IMR-90 (cell line): ENCODE measurements around the gene SMIM9. TPM values are rescaled to one million over a fixed set of nuclear protein-coding genes. Genes with fewer than 3 reads are reported as not detected.
"Not testable (repeated sequence)": the region's sequence is repeated elsewhere in the genome, so short reads cannot be mapped to it uniquely, and the experiment has no call there.

ENCODE experiments used
- ATAC-seq: fragments of 200-7000 bp; cut with Tn5 transposase; 2 replicates; pipeline ENCODE4 v1.9.1; 2020; ENCODE audit warnings: low read depth, mild to moderate bottlenecking, moderate library complexity
- BruUV-seq: library from RNA; stranded (reverse); fragments of 400-500 nt; replicated peaks from 2 replicates; lab custom pipeline; 2021; lab: Mats Ljungman, UMichigan
- CTCF ChIA-PET: fragments of 300-600 bp; formaldehyde crosslinking; extraction: SDS; loops from one replicate; lab custom pipeline; 2021; ENCODE audit warnings: antibody characterized with exemption; lab: Yijun Ruan, JAX
- POLR2A ChIA-PET: fragments of 300-600 bp; sonication (Branson Sonifier 250); formaldehyde crosslinking; loops from one replicate; lab custom pipeline; 2022; ENCODE audit warnings: antibody characterized with exemption; ENCODE audit not compliant: unreplicated experiment; lab: Charles Lee
- DNase-seq: peaks from one replicate; pipeline ENCODE4 v3.0.0; 2013
- H2AFZ ChIP-seq: replicated peaks from 2 replicates; pipeline ENCODE3; 2013; ENCODE audit warnings: low read length, mild to moderate bottlenecking; ENCODE audit not compliant: poor library complexity
- H2AK5ac ChIP-seq: 2 replicates; pipeline ENCODE4 v1.6.1; 2013; ENCODE audit warnings: low read depth, low read length, inconsistent platforms
- H2AK9ac ChIP-seq: replicated peaks from 2 replicates; pipeline ENCODE3; 2013; ENCODE audit warnings: mild to moderate bottlenecking, low read depth, low read length, moderate library complexity; ENCODE audit not compliant: poor library complexity
- H2BK120ac ChIP-seq: 2 replicates; pipeline ENCODE4 v1.6.1; 2013; ENCODE audit warnings: low read depth, low read length, inconsistent platforms
- H2BK15ac ChIP-seq: 3 replicates; pipeline ENCODE4 v1.6.1; 2013; ENCODE audit warnings: low read depth, low read length, inconsistent platforms
- H2BK20ac ChIP-seq: 2 replicates; pipeline ENCODE4 v1.6.1; 2013; ENCODE audit warnings: low read depth, mild to moderate bottlenecking, inconsistent platforms, low read length, moderate library complexity
- H2BK5ac ChIP-seq: 2 replicates; pipeline ENCODE4 v1.6.1; 2013; ENCODE audit warnings: mild to moderate bottlenecking, low read depth, low read length, inconsistent platforms; ENCODE audit not compliant: poor library complexity, severe bottlenecking
- H3K14ac ChIP-seq: replicated peaks from 2 replicates; pipeline ENCODE4 v1.6.1; 2013; ENCODE audit warnings: low read depth, low read length, inconsistent platforms
- H3K18ac ChIP-seq: 2 replicates; pipeline ENCODE4 v1.6.1; 2013; ENCODE audit warnings: low read depth, low read length, control low read depth
- H3K23ac ChIP-seq: 2 replicates; pipeline ENCODE4 v1.6.1; 2013; ENCODE audit warnings: low read depth, low read length, inconsistent platforms
- H3K27ac ChIP-seq: 2 replicates; pipeline ENCODE4 v1.5.1; 2013; ENCODE audit warnings: mild to moderate bottlenecking, control low read depth, low read length; ENCODE audit not compliant: insufficient read depth
- H3K27me3 ChIP-seq: 2 replicates; pipeline ENCODE4 v1.6.1; 2013; ENCODE audit warnings: low read length; ENCODE audit not compliant: control insufficient read depth, insufficient read depth
- H3K36me3 ChIP-seq: 2 replicates; pipeline ENCODE4 v1.6.1; 2013; ENCODE audit warnings: low read length, mixed read lengths; ENCODE audit not compliant: control insufficient read depth, insufficient read depth
- H3K4ac ChIP-seq: 2 replicates; pipeline ENCODE4 v1.6.1; 2013; ENCODE audit warnings: low read depth, low read length, inconsistent platforms
- H3K4me1 ChIP-seq: 2 replicates; pipeline ENCODE4 v1.6.1; 2013; ENCODE audit warnings: low read length, mixed read lengths; ENCODE audit not compliant: control insufficient read depth, insufficient read depth
- H3K4me2 ChIP-seq: 2 replicates; pipeline ENCODE4 v1.6.1; 2013; ENCODE audit warnings: low read depth, mild to moderate bottlenecking, control low read depth, low read length, moderate library complexity
- H3K4me3 ChIP-seq: 2 replicates; pipeline ENCODE4 v1.5.1; 2013; ENCODE audit warnings: low read depth, mild to moderate bottlenecking, control low read depth, low read length, moderate library complexity; ENCODE audit not compliant: insufficient read depth
- H3K56ac ChIP-seq: 2 replicates; pipeline ENCODE4 v1.6.1; 2013; ENCODE audit warnings: low read length, inconsistent platforms; ENCODE audit not compliant: insufficient read depth; ENCODE audit errors: extremely low read depth
- H3K79me1 ChIP-seq, 2 experiments: 2 replicates each; pipeline ENCODE4 v1.6.1; 2013; ENCODE audit warnings: low read length in 2 of 2, inconsistent platforms in 1 of 2, low read depth in 1 of 2
- H3K9ac ChIP-seq: 2 replicates; pipeline ENCODE4 v1.6.1; 2013; ENCODE audit warnings: low read depth, low read length, control low read depth
- H3K9me1 ChIP-seq: 2 replicates; pipeline ENCODE4 v1.6.1; 2013; ENCODE audit warnings: low read length, inconsistent platforms; ENCODE audit not compliant: insufficient read depth
- H3K9me3 ChIP-seq: 2 replicates; pipeline ENCODE4 v1.6.1; 2013; ENCODE audit warnings: low read length; ENCODE audit not compliant: control insufficient read depth, insufficient read depth
- H4K20me1 ChIP-seq: 2 replicates; pipeline ENCODE4 v1.6.1; 2013; ENCODE audit warnings: low read length, inconsistent platforms; ENCODE audit not compliant: insufficient read depth
- H4K5ac ChIP-seq: 2 replicates; pipeline ENCODE4 v1.6.1; 2013; ENCODE audit warnings: mild to moderate bottlenecking, low read depth, low read length, control low read depth
- H4K8ac ChIP-seq, 2 experiments: 2 replicates each; pipeline ENCODE4 v1.6.1; 2013; ENCODE audit warnings: low read depth in 2 of 2, low read length in 2 of 2, control low read depth in 1 of 2, inconsistent platforms in 1 of 2
- H4K91ac ChIP-seq: 2 replicates; pipeline ENCODE4 v1.6.1; 2013; ENCODE audit warnings: low read depth, low read length, inconsistent platforms; ENCODE audit not compliant: insufficient read depth
- MXI1 ChIP-seq: IDR thresholded peaks from 2 replicates; pipeline ENCODE4 v1.6.1; 2012; ENCODE audit warnings: low read depth, mild to moderate bottlenecking, low read length, moderate library complexity, borderline replicate concordance
- WGBS, 2 experiments: methylation state at CpG; one replicate each; pipeline versions ENCODE4 v1.1.5 to v1.1.7; 2013; ENCODE audit warnings: missing lambda C conversion rate in 2 of 2; ENCODE audit not compliant: insufficient read length in 1 of 2; ENCODE audit errors: extremely low coverage in 2 of 2; 5-methylcytosine and 5-hydroxymethylcytosine counted together
- dilution Hi-C: fragments of 300-500 bp; cut with HindIII; formaldehyde crosslinking; loops from one replicate; pipeline ENCODE4 v1.14.3; 2018; ENCODE audit warnings: low sequenced_read_pairs; ENCODE audit not compliant: unreplicated experiment
- in situ Hi-C: fragments of 300-500 bp; cut with MboI; formaldehyde crosslinking; loops from 3 replicates; pipeline ENCODE4 v1.14.3; 2019; ENCODE audit warnings: low sequenced_read_pairs, inconsistent platforms, mixed read lengths
- intact Hi-C: fragments of 100-400 bp; cut with micrococcal nuclease; formaldehyde crosslinking; loops from 2 replicates; pipeline ENCODE4 v1.10.0; 2022
- polyA plus RNA-seq, 3 experiments: library from polyadenylated mRNA; depleted of rRNA; stranded (reverse); fragments of >200 nt; gene quantifications; 2 replicates each; pipeline ENCODE4 v1.2.3, GENCODE V29; 2012; ENCODE audit warnings: low replicate concordance in 1 of 3
- total RNA-seq: library from RNA; depleted of rRNA; stranded (reverse); fragments of >200 nt; gene quantifications from 2 replicates; pipeline ENCODE4 v1.2.3, GENCODE V29; 2012

Gene SMIM9
- total and polyA plus RNA-seq, 2 of the 4 experiments (the other 2 are of a cell fraction): not detected

- H3K36me3 ChIP-seq: no peaks in the 10 kb centered on the region
- no peak overlapping the region for H3K4ac ChIP-seq
- no peaks in the 10 kb centered on the region for H3K9me1 ChIP-seq
- no peaks in the 10 kb centered on the region for H3K79me1 ChIP-seq
- H2BK120ac ChIP-seq: no peak overlapping the region
- no peak overlapping the region for H4K91ac ChIP-seq
- dilution Hi-C loops (no loop called here), intact Hi-C loops (no loop called here), in situ Hi-C loops (no loop called here)
- H2BK5ac ChIP-seq: no peak overlapping the region
- no peak for ATAC-seq
- no peak overlapping the region for H2BK20ac ChIP-seq
- no peak overlapping the region for H4K5ac ChIP-seq
- no peak overlapping the region for H3K4me3 ChIP-seq
- no peak overlapping the region for H3K18ac ChIP-seq
- H2AK9ac ChIP-seq: no peak overlapping the region
- no CpG with 5 or more reads among the region's 2 CpGs for WGBS, 2 experiments
- POLR2A ChIA-PET: no interaction called here
- no peaks in the 10 kb centered on the region for H3K27me3 ChIP-seq
- no peak overlapping the region for H3K4me2 ChIP-seq
- BruUV-seq: no TSS peak
- no peak overlapping the region for H3K14ac ChIP-seq
- no peaks in the 10 kb centered on the region for H4K20me1 ChIP-seq
- no peaks in the 10 kb centered on the region for H3K4me1 ChIP-seq
- TF ChIP-seq MXI1: no peak
- no peaks in the 10 kb centered on the region for H3K9me3 ChIP-seq
- H3K56ac ChIP-seq: no peak overlapping the region
- no peak overlapping the region for H2AFZ ChIP-seq
- no peak for DNase-seq
- no peak overlapping the region for H2AK5ac ChIP-seq
- no peak overlapping the region for H2BK15ac ChIP-seq
- no peak overlapping the region for H3K27ac ChIP-seq
- H4K8ac ChIP-seq: no peak overlapping the region
- CTCF ChIA-PET: no interaction called here
- H3K23ac ChIP-seq: no peak overlapping the region
- H3K9ac ChIP-seq: no peak overlapping the region
These were observed 38.9 kb upstream of the SMIM9 start for GRCh38 chrX:154873329-154873728.

GRCh38 chrX:154868522-154868921, 34.1 kb upstream of the SMIM9 start:
- H3K23ac ChIP-seq, H3K79me1 ChIP-seq, H2BK5ac ChIP-seq, H3K4me1 ChIP-seq, H2BK20ac ChIP-seq, H3K27ac ChIP-seq, H3K9me3 ChIP-seq, H4K5ac ChIP-seq, H4K91ac ChIP-seq, H3K4ac ChIP-seq, H3K27me3 ChIP-seq, in situ Hi-C loops, DNase-seq, H3K56ac ChIP-seq, intact Hi-C loops, H2AFZ ChIP-seq, H3K14ac ChIP-seq, CTCF ChIA-PET, H4K8ac ChIP-seq, H3K9ac ChIP-seq, dilution Hi-C loops, H3K9me1 ChIP-seq, H2AK9ac ChIP-seq, H2BK15ac ChIP-seq, POLR2A ChIA-PET, H3K18ac ChIP-seq, H3K36me3 ChIP-seq, H3K4me2 ChIP-seq, H2AK5ac ChIP-seq, H3K4me3 ChIP-seq, H2BK120ac ChIP-seq, ATAC-seq, BruUV-seq, H4K20me1 ChIP-seq: not testable (repeated sequence)
